Activated CD4-positive, alpha-beta T cell treated with anti-CD3 and anti-CD28 coated beads, Interleukin-10, Interleukin-2, amounts not matched to agents 100 ng/mL and 50 ng/mL, durations not matched to agents 16 hours and 8 hours (primary cell): ENCODE data around the gene CCNYL1.
"Not testable (repeated sequence)": the region's sequence is repeated elsewhere in the genome, so short reads cannot be mapped to it uniquely, and the experiment has no call there.

Experiments used
- DNase-seq: peaks from one replicate; pipeline ENCODE4 v3.0.0-alpha.2; 2020

CCNYL1 gene

GRCh38 chr2:207743514-207743913 is 32.1 kb downstream of the CCNYL1 start:
- DNase-seq: no peak

- DNase-seq: no peak
These were observed 32.6 kb downstream of the CCNYL1 start for GRCh38 chr2:207744050-207744449.

- no peak for DNase-seq
These were observed 33.0 kb downstream of the CCNYL1 start for GRCh38 chr2:207744451-207744850.

- peak; percentile 66 for DNase-seq
These were observed 34.7 kb downstream of the CCNYL1 start for GRCh38 chr2:207746131-207746530.

GRCh38 chr2:207747653-207748560 is 36.5 kb downstream of the CCNYL1 start:
- no peak for DNase-seq

- no peak for DNase-seq
These were observed 37.6 kb downstream of the CCNYL1 start for GRCh38 chr2:207748993-207749392.

GRCh38 chr2:207749873-207750272 is 38.4 kb downstream of the CCNYL1 start:
- no peak for DNase-seq

GRCh38 chr2:207750345-207750744 is 38.9 kb downstream of the CCNYL1 start:
- no peak for DNase-seq

- no peak for DNase-seq
These were observed 39.4 kb downstream of the CCNYL1 start for GRCh38 chr2:207750876-207751275.

- not testable (repeated sequence) for DNase-seq
These were observed 42.2 kb downstream of the CCNYL1 start for GRCh38 chr2:207753688-207754087.

- DNase-seq: no peak
These were observed 43.3 kb downstream of the CCNYL1 start for GRCh38 chr2:207754498-207755383.

- no peak for DNase-seq
These were observed 46.6 kb downstream of the CCNYL1 start for GRCh38 chr2:207758025-207758424.

GRCh38 chr2:207759890-207760289 is 48.5 kb downstream of the CCNYL1 start:
- DNase-seq: no peak

GRCh38 chr2:207760453-207760852 is 49.0 kb downstream of the CCNYL1 start:
- DNase-seq: no peak

GRCh38 chr2:207761426-207761825 is 50.0 kb downstream of the CCNYL1 start:
- not testable (repeated sequence) for DNase-seq

GRCh38 chr2:207762146-207762545 is 50.7 kb downstream of the CCNYL1 start:
- no peak for DNase-seq

- DNase-seq: no peak
These were observed 52.0 kb downstream of the CCNYL1 start for GRCh38 chr2:207763303-207763917.

- no peak for DNase-seq
These were observed 52.7 kb downstream of the CCNYL1 start for GRCh38 chr2:207764096-207764630.

- no peak for DNase-seq
These were observed 54.1 kb downstream of the CCNYL1 start for GRCh38 chr2:207765547-207765946.

GRCh38 chr2:207766041-207766551 is 54.7 kb downstream of the CCNYL1 start:
- DNase-seq: no peak

GRCh38 chr2:207766697-207767460 is 55.4 kb downstream of the CCNYL1 start:
- no peak for DNase-seq
